Fibroblast of pulmonary artery (primary cell): ENCODE measurements around the gene CCDC160.

Experiments used
- DNase-seq: peaks from one replicate; pipeline ENCODE4 v3.0.0-alpha.2; 2010; ENCODE audit warnings: low read depth
- H3K4me3 ChIP-seq: replicated peaks from 2 replicates; pipeline ENCODE4 v1.5.1; 2011; ENCODE audit warnings: low read depth, mild to moderate bottlenecking, control low read depth, low read length, moderate library complexity
- TF ChIP-seq, protein P1 (sequence below): IDR thresholded peaks from 2 replicates; pipeline ENCODE4 v1.5.1; 2011; ENCODE audit warnings: mild to moderate bottlenecking, control low read depth, low read length, inconsistent platforms; ENCODE audit errors: missing control alignments

CCDC160 gene

DNA sequence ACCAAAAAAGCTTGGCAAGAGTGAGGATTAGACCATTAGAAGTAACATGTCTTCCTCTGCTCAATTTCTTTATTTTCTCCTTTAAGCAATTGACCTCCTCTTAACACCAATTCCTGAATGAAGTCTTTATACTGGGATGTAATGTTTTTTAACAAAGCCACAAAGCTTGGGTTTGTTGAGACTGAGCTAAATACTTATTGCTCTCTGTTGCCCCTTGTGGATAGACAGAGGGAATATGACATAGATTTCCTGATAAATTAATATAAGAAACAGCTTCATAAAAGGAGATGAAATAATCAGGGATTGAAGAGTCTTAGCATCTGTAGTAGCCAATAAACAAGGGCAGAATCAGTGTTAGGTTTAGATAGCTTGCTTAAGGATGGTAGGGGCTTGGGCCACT, 57.6 kb downstream of the CCDC160 start:
- H3K4me3 ChIP-seq, result no peak overlapping the region
- DNase-seq, result peak; percentile 2
- TF ChIP-seq, protein P1, sequence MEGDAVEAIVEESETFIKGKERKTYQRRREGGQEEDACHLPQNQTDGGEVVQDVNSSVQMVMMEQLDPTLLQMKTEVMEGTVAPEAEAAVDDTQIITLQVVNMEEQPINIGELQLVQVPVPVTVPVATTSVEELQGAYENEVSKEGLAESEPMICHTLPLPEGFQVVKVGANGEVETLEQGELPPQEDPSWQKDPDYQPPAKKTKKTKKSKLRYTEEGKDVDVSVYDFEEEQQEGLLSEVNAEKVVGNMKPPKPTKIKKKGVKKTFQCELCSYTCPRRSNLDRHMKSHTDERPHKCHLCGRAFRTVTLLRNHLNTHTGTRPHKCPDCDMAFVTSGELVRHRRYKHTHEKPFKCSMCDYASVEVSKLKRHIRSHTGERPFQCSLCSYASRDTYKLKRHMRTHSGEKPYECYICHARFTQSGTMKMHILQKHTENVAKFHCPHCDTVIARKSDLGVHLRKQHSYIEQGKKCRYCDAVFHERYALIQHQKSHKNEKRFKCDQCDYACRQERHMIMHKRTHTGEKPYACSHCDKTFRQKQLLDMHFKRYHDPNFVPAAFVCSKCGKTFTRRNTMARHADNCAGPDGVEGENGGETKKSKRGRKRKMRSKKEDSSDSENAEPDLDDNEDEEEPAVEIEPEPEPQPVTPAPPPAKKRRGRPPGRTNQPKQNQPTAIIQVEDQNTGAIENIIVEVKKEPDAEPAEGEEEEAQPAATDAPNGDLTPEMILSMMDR, result peak; percentile 31
